ENCODE data around the gene UQCC3.
"Not testable (repeated sequence)": the region's sequence is repeated elsewhere in the genome, so short reads cannot be mapped to it uniquely, and the experiment has no call there.

- not testable (repeated sequence) for TF ChIP-seq CTCF, POLR2A (IDR thresholded peaks at IDR 0.05)
Observed at GRCh38 chr11:62703921-62704320, 32.4 kb downstream of the UQCC3 start.

All from Peyer's patch (tissue), 4 donors.